Nephron progenitor cell (in vitro differentiated cells): ENCODE results near the gene SNHG17.
A peak's percentile ranks its signal among the peaks of the same experiment; 100 is the strongest.
"Not testable (repeated sequence)": the region's sequence is repeated elsewhere in the genome, so short reads cannot be mapped to it uniquely, and the experiment has no call there.

Experiments used
- DNase-seq: peaks from one replicate; pipeline ENCODE4 v3.0.0; 2021
- H3K27ac Mint-ChIP-seq: 2 replicates; pipeline ENCODE4 v1.8.0; 2021; ENCODE audit warnings: mild to moderate bottlenecking, moderate library complexity, mixed read lengths
- H3K27me3 Mint-ChIP-seq: 2 replicates; pipeline ENCODE4 v1.8.0; 2021; ENCODE audit warnings: mild to moderate bottlenecking, low read depth, mixed read lengths; ENCODE audit not compliant: poor library complexity
- H3K36me3 Mint-ChIP-seq: 2 replicates; pipeline ENCODE4 v1.8.0; 2021; ENCODE audit warnings: low read depth, mixed read lengths
- H3K4me1 Mint-ChIP-seq: 2 replicates; pipeline ENCODE4 v1.8.0; 2021; ENCODE audit warnings: mixed read lengths
- H3K4me3 Mint-ChIP-seq: 2 replicates; pipeline ENCODE4 v1.8.0; 2021; ENCODE audit warnings: mild to moderate bottlenecking, moderate library complexity, mixed read lengths
- H3K9me3 Mint-ChIP-seq: 2 replicates; pipeline ENCODE4 v1.8.0; 2021; ENCODE audit warnings: mild to moderate bottlenecking, moderate library complexity, mixed read lengths
- TF ChIP-seq, protein P1 (sequence below): fragments of 200-600 bp; sonication (generic); IDR thresholded peaks from 2 replicates; pipeline ENCODE4 v1.5.0; 2021; ENCODE audit warnings: antibody characterized with exemption

The SNHG17 gene

GRCh38 chr20:38420388-38421085 lies 14.6 kb downstream of the SNHG17 start:
- DNase-seq: no peak
- no peak overlapping the region for H3K4me3 Mint-ChIP-seq
- peak overlapping the region; percentile 92 for H3K27ac Mint-ChIP-seq
- H3K9me3 Mint-ChIP-seq: no peaks in the 10 kb centered on the region
- TF ChIP-seq, protein P1, sequence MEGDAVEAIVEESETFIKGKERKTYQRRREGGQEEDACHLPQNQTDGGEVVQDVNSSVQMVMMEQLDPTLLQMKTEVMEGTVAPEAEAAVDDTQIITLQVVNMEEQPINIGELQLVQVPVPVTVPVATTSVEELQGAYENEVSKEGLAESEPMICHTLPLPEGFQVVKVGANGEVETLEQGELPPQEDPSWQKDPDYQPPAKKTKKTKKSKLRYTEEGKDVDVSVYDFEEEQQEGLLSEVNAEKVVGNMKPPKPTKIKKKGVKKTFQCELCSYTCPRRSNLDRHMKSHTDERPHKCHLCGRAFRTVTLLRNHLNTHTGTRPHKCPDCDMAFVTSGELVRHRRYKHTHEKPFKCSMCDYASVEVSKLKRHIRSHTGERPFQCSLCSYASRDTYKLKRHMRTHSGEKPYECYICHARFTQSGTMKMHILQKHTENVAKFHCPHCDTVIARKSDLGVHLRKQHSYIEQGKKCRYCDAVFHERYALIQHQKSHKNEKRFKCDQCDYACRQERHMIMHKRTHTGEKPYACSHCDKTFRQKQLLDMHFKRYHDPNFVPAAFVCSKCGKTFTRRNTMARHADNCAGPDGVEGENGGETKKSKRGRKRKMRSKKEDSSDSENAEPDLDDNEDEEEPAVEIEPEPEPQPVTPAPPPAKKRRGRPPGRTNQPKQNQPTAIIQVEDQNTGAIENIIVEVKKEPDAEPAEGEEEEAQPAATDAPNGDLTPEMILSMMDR: no peak
- H3K4me1 Mint-ChIP-seq: no peaks in the 10 kb centered on the region
- H3K36me3 Mint-ChIP-seq: peaks cover 85% of the 10 kb centered on the region
- no peaks in the 10 kb centered on the region for H3K27me3 Mint-ChIP-seq

DNA sequence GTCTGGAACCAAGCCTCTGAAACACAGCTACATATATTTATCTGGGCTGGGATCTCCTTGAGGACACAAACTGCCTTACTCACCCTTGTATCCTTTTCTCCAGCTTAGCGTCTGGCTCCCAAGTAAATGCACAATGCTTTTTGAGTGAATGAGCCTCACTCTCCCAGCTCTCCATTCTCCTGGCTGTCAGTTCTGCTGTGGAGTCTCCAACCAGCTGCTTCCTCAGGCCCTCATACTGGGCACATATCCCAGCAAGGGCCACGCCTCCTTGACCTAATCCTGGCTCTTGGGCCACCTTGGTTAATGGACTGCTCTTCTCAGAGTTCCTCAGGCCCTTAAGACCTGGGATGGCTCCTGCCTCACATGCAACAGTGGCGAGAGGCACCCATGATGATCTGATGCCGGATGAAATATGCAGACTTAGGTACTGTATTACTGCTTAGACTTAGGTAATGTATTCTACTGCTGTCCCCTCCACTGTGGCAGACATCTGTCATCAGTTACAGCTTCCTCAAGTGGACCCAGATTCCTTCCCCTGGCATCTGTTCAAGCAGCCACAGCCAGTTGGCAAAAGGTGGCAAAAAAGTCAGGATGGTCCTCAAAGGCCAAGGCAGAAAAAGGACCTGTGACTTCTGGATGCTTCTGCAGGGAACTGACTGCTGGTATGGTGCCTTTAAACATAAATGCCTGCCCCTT lies 16.5 kb downstream of the SNHG17 start:
- H3K27ac Mint-ChIP-seq: peak overlapping the region; percentile 88
- H3K27me3 Mint-ChIP-seq: no peaks in the 10 kb centered on the region

DNA sequence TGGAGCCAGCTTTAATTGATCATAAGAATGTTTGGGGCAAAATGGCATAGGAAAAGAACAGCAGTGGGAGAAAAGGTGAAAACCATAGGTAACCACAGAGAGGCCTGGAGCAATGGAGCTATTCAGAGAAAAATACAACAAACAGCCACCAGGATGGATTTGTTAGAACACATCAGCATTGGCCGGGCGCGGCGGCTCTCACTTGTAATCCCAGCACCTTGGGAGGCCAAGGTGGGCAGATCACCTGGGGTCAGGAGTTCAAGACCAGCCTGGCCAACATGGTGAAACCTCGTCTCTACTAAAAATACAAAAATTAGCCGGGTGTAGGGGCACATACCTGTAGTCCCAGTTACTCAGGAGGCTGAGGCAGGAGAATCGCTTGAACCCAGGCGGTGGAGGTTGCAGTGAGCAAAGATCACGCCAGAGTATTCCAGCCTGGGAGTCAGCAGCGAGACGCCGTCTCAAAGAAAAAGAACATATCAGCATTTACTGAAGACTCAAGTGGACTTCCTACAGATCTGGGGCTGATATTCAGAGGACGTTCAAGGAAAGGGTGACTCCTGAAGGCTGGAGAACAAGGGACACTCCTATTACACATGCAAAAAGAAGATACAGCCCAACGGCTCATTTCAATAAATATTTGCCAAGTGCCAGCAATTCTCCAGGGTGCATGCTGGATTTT lies 20.2 kb downstream of the SNHG17 start:
- peaks cover 80% of the 10 kb centered on the region for H3K36me3 Mint-ChIP-seq
- TF ChIP-seq, protein P1: no peak
- no peak for DNase-seq
- no peaks in the 10 kb centered on the region for H3K4me1 Mint-ChIP-seq
- no peaks in the 10 kb centered on the region for H3K9me3 Mint-ChIP-seq
- no peak overlapping the region for H3K27ac Mint-ChIP-seq
- H3K27me3 Mint-ChIP-seq: peaks cover 3% of the 10 kb centered on the region
- H3K4me3 Mint-ChIP-seq: no peak overlapping the region

More for the DNA sequence above, 16.5 kb downstream of the SNHG17 start:
- Mint-ChIP-seq H3K9me3 (no peaks in the 10 kb centered on the region), H3K4me3 (no peak overlapping the region), H3K4me1 (no peaks in the 10 kb centered on the region), H3K36me3 (peaks cover 88% of the 10 kb centered on the region)
- TF ChIP-seq, protein P1: no peak
- DNase-seq: no peak

- Mint-ChIP-seq H3K36me3 (peaks cover 71% of the 10 kb centered on the region), H3K9me3 (peaks cover 4% of the 10 kb centered on the region), H3K27me3 (peaks cover 3% of the 10 kb centered on the region), H3K4me3 (no peak overlapping the region), H3K4me1 (no peaks in the 10 kb centered on the region), H3K27ac (no peak overlapping the region)
- no peak for DNase-seq
- TF ChIP-seq, protein P1: no peak
Measured at GRCh38 chr20:38412877-38413577, 22.1 kb downstream of the SNHG17 start.

DNA sequence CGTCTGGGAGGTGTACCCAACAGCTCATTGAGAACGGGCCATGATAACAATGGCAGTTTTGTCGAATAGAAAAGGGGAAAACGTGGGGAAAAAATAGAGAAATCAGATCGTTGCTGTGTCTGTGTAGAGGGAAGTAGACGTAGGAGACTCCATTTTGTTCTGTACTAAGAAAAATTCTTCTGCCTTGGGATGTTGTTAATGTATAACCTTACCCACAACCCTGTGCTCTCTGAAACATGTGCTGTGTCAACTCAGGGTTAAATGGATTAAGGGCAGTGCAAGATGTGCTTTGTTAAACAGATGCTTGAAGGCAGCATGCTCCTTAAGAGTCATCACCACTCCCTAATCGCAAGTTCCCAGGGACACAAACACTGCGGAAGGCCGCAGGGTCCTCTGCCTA lies 27.3 kb downstream of the SNHG17 start:
- DNase-seq, H3K27me3 Mint-ChIP-seq, H3K4me1 Mint-ChIP-seq, H3K27ac Mint-ChIP-seq, H3K4me3 Mint-ChIP-seq: not testable (repeated sequence)
- Mint-ChIP-seq H3K9me3 (peaks cover 39% of the 10 kb centered on the region), H3K36me3 (peaks cover 63% of the 10 kb centered on the region)

DNA sequence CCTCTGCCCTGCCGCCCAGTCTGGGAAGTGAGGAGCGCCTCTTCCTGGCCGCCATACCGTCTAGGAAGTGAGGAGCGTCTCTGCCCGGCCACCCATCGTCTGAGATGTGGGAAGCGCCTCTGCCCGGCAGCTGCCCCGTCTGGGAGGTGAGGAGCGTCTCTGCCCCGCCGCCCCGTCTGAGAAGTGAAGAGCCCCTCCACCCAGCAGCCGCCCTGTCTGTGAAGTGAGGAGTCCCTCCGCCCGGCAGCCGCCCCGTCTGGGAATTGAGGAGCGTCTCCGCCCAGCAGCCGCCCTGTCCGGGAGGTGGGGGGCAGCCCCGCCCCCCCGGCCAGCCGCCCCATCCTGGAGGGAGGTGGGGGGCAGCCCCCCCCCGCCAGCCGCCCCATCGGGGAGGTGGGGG lies 27.8 kb downstream of the SNHG17 start:
- H3K36me3 Mint-ChIP-seq: peaks cover 58% of the 10 kb centered on the region
- TF ChIP-seq, protein P1: no peak
- DNase-seq: no peak
- no peaks in the 10 kb centered on the region for H3K4me1 Mint-ChIP-seq
- no peak overlapping the region for H3K27ac Mint-ChIP-seq
- peaks cover 4% of the 10 kb centered on the region for H3K27me3 Mint-ChIP-seq
- no peak overlapping the region for H3K4me3 Mint-ChIP-seq
- peaks cover 39% of the 10 kb centered on the region for H3K9me3 Mint-ChIP-seq
